ENCODE results near the gene QRFP.

DNA sequence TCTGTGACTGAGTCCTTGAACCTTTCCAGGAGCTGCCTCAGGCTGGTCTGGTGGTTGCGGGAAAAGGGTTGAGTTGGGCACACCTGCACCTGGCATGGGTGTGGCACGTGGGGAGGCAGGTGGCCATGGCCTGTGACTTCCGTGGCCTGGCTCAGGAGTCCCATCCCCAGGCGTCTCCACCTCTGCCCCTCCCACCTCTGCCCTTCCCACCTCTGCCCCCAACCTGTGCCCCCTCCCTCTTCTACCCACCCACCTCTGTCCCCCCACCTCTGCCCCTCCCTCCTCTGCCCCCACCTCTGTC is 1.9 kb upstream of the QRFP start:
- TF ChIP-seq, protein P1, sequence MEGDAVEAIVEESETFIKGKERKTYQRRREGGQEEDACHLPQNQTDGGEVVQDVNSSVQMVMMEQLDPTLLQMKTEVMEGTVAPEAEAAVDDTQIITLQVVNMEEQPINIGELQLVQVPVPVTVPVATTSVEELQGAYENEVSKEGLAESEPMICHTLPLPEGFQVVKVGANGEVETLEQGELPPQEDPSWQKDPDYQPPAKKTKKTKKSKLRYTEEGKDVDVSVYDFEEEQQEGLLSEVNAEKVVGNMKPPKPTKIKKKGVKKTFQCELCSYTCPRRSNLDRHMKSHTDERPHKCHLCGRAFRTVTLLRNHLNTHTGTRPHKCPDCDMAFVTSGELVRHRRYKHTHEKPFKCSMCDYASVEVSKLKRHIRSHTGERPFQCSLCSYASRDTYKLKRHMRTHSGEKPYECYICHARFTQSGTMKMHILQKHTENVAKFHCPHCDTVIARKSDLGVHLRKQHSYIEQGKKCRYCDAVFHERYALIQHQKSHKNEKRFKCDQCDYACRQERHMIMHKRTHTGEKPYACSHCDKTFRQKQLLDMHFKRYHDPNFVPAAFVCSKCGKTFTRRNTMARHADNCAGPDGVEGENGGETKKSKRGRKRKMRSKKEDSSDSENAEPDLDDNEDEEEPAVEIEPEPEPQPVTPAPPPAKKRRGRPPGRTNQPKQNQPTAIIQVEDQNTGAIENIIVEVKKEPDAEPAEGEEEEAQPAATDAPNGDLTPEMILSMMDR (IDR thresholded peaks at IDR 0.05; ENCODE audit: poor library complexity, severe bottlenecking): no peak
- TF ChIP-seq RAD21 (conservative IDR thresholded peaks at IDR 0.05): no peak
- no peak for TF ChIP-seq EZH2 (IDR thresholded peaks at IDR 0.05; ENCODE audit: borderline replicate concordance, insufficient read depth, low read length, poor library complexity, severe bottlenecking)
- no peak for TF ChIP-seq POLR2AphosphoS5 (IDR thresholded peaks at IDR 0.05)
- TF ChIP-seq, protein P2, sequence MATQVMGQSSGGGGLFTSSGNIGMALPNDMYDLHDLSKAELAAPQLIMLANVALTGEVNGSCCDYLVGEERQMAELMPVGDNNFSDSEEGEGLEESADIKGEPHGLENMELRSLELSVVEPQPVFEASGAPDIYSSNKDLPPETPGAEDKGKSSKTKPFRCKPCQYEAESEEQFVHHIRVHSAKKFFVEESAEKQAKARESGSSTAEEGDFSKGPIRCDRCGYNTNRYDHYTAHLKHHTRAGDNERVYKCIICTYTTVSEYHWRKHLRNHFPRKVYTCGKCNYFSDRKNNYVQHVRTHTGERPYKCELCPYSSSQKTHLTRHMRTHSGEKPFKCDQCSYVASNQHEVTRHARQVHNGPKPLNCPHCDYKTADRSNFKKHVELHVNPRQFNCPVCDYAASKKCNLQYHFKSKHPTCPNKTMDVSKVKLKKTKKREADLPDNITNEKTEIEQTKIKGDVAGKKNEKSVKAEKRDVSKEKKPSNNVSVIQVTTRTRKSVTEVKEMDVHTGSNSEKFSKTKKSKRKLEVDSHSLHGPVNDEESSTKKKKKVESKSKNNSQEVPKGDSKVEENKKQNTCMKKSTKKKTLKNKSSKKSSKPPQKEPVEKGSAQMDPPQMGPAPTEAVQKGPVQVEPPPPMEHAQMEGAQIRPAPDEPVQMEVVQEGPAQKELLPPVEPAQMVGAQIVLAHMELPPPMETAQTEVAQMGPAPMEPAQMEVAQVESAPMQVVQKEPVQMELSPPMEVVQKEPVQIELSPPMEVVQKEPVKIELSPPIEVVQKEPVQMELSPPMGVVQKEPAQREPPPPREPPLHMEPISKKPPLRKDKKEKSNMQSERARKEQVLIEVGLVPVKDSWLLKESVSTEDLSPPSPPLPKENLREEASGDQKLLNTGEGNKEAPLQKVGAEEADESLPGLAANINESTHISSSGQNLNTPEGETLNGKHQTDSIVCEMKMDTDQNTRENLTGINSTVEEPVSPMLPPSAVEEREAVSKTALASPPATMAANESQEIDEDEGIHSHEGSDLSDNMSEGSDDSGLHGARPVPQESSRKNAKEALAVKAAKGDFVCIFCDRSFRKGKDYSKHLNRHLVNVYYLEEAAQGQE (IDR thresholded peaks at IDR 0.05; ENCODE audit: borderline replicate concordance): no peak

All from neural cell (in vitro differentiated cells).